Loucy (cell line): ENCODE results near the gene CTIF.

ENCODE experiments used
- H2AFZ ChIP-seq: fragments of 200-600 bp; sonication (generic); 2 replicates; pipeline ENCODE4 v1.6.0; 2016; ENCODE audit warnings: antibody characterized with exemption, mild to moderate bottlenecking, low read length, moderate library complexity
- H3F3A ChIP-seq: fragments of 200-600 bp; 2 replicates; pipeline ENCODE4 v1.6.0; 2016; ENCODE audit warnings: antibody characterized with exemption, low read depth, mild to moderate bottlenecking
- H3K27me3 ChIP-seq: fragments of 200-600 bp; sonication (generic); 2 replicates; pipeline ENCODE4 v1.6.1; 2014; ENCODE audit warnings: low read length, mild to moderate bottlenecking; ENCODE audit not compliant: insufficient read depth, poor library complexity, severe bottlenecking
- H3K36me3 ChIP-seq: fragments of 200-600 bp; sonication (generic); 2 replicates; pipeline ENCODE4 v1.6.1; 2016; ENCODE audit warnings: low read length; ENCODE audit not compliant: insufficient read depth
- H3K4me1 ChIP-seq: fragments of 200-600 bp; sonication (generic); 2 replicates; pipeline ENCODE4 v1.5.1; 2014; ENCODE audit warnings: low read length, mild to moderate bottlenecking; ENCODE audit not compliant: insufficient read depth, poor library complexity, severe bottlenecking
- H3K4me2 ChIP-seq: fragments of 200-600 bp; sonication (generic); 2 replicates; pipeline ENCODE4 v1.6.0; 2014; ENCODE audit warnings: antibody characterized with exemption, low read length, low read depth, mild to moderate bottlenecking; ENCODE audit not compliant: poor library complexity, severe bottlenecking
- H3K4me3 ChIP-seq: fragments of 200-600 bp; sonication (generic); 2 replicates; pipeline ENCODE4 v1.5.1; 2014; ENCODE audit warnings: low read length, mild to moderate bottlenecking, mixed read lengths; ENCODE audit not compliant: poor library complexity, severe bottlenecking
- H3K79me2 ChIP-seq: fragments of 200-600 bp; sonication (generic); 2 replicates; pipeline ENCODE4 v1.6.1; 2014; ENCODE audit warnings: low read length; ENCODE audit not compliant: insufficient read depth
- H3K9ac ChIP-seq: fragments of 200-600 bp; sonication (generic); 2 replicates; pipeline ENCODE4 v1.6.0; 2014; ENCODE audit warnings: mild to moderate bottlenecking, low read depth, low read length, moderate library complexity; ENCODE audit not compliant: poor library complexity, severe bottlenecking
- H3K9me2 ChIP-seq: fragments of 200-600 bp; sonication (generic); replicated peaks from 2 replicates; pipeline ENCODE4 v1.6.1; 2016; ENCODE audit warnings: low read depth, low read length, mixed read lengths
- H3K9me3 ChIP-seq: fragments of 200-600 bp; sonication (generic); 2 replicates; pipeline ENCODE4 v1.6.1; 2014; ENCODE audit warnings: mild to moderate bottlenecking, antibody characterized with exemption, low read length, low read depth; ENCODE audit not compliant: insufficient read depth
- H4K20me1 ChIP-seq: fragments of 200-600 bp; sonication (generic); 2 replicates; pipeline ENCODE4 v1.6.0; 2014; ENCODE audit warnings: antibody characterized with exemption, low read length, mild to moderate bottlenecking; ENCODE audit not compliant: insufficient read depth, poor library complexity, severe bottlenecking
- EZH2phosphoT487 ChIP-seq: fragments of 200-600 bp; IDR thresholded peaks from 2 replicates; pipeline ENCODE4 v1.6.1; 2018; ENCODE audit warnings: antibody characterized with exemption, mild to moderate bottlenecking, moderate library complexity, borderline replicate concordance
- TF ChIP-seq, protein P1 (sequence below): fragments of 200-600 bp; sonication (generic); conservative IDR thresholded peaks from 2 replicates; pipeline ENCODE4 v1.5.1; 2014; ENCODE audit warnings: mild to moderate bottlenecking, antibody characterized with exemption, low read length

The CTIF gene

DNA sequence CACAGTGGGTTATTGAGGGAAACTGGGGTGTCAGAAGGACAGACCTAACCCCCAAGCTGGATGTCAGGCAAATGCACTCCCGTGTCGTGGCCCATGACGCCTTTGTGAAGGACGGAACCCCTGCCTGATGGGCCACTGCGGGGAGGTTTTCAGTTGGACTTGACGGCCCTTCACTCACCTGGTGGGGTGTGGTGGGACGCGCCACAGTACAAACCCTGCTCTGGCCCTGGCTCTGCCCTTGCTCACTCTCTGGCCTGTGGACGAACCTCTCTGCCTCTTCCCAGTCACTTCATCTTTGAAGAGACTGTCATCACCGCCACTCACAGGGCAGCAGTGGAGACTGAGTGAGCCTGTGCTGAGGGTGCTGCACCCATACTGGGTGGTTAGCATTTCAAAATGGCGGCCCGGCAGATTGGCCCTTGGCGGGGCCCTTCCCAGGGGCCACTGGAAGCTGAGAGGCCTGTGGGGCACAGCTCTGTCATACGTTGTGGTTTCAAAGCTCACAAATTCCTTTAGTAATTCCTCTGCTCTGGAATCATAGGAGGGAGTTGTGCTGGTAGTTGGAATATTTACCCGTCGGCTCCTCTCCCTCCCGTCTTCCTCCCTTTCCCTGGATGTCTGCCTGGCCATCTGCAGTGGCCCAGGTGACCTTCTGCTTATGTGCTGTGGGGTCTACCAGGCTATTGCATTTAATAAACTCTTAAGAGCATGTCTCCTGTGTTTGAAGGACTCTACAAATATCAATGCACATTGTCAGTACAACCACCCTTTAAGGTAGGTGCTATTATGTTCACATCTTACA lies 200.6 kb downstream of the CTIF start:
- no peaks in the 10 kb centered on the region for H3K36me3 ChIP-seq
- H3K4me1 ChIP-seq, result no peaks in the 10 kb centered on the region
- no peak overlapping the region for H3K4me3 ChIP-seq
- H3K9me2 ChIP-seq, result no peaks in the 10 kb centered on the region
- no peak overlapping the region for H3K4me2 ChIP-seq
- H3K79me2 ChIP-seq, result no peaks in the 10 kb centered on the region
- H3K9ac ChIP-seq, result no peak overlapping the region
- no peak overlapping the region for H2AFZ ChIP-seq
- H3K9me3 ChIP-seq, result no peaks in the 10 kb centered on the region
- H3K27me3 ChIP-seq, result no peaks in the 10 kb centered on the region
- H3F3A ChIP-seq, result no peaks in the 10 kb centered on the region
- H4K20me1 ChIP-seq, result no peaks in the 10 kb centered on the region
- no peak for TF ChIP-seq EZH2phosphoT487
- TF ChIP-seq, protein P1, sequence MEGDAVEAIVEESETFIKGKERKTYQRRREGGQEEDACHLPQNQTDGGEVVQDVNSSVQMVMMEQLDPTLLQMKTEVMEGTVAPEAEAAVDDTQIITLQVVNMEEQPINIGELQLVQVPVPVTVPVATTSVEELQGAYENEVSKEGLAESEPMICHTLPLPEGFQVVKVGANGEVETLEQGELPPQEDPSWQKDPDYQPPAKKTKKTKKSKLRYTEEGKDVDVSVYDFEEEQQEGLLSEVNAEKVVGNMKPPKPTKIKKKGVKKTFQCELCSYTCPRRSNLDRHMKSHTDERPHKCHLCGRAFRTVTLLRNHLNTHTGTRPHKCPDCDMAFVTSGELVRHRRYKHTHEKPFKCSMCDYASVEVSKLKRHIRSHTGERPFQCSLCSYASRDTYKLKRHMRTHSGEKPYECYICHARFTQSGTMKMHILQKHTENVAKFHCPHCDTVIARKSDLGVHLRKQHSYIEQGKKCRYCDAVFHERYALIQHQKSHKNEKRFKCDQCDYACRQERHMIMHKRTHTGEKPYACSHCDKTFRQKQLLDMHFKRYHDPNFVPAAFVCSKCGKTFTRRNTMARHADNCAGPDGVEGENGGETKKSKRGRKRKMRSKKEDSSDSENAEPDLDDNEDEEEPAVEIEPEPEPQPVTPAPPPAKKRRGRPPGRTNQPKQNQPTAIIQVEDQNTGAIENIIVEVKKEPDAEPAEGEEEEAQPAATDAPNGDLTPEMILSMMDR, result no peak

DNA sequence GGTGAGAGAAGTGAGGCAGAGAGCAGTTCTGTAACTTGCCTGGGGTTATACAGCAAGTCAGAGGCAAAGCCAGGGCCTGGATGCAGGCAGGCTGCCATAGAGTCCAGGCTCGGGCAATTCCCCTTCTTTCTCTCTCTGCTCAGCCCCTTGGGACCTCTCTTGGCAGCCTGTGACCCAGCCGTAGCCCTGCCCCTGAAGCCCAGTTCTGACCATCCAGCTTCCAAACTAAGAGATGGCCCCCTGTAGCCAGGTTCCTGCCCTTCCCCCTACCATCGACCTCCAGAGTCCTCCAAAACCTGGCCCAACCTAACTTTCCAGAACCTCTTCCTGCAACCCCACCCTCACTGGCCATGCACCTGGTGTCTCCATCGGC lies 201.2 kb downstream of the CTIF start:
- TF ChIP-seq EZH2phosphoT487, result no peak
- TF ChIP-seq, protein P1, result no peak
- H3K9me2 ChIP-seq, result no peaks in the 10 kb centered on the region
- no peaks in the 10 kb centered on the region for H3F3A ChIP-seq
- no peaks in the 10 kb centered on the region for H4K20me1 ChIP-seq
- H2AFZ ChIP-seq, result no peak overlapping the region
- no peaks in the 10 kb centered on the region for H3K27me3 ChIP-seq
- no peak overlapping the region for H3K9ac ChIP-seq
- no peaks in the 10 kb centered on the region for H3K9me3 ChIP-seq
- H3K79me2 ChIP-seq, result no peaks in the 10 kb centered on the region
- no peaks in the 10 kb centered on the region for H3K36me3 ChIP-seq
- H3K4me2 ChIP-seq, result no peak overlapping the region
- H3K4me1 ChIP-seq, result no peaks in the 10 kb centered on the region
- H3K4me3 ChIP-seq, result no peak overlapping the region

DNA sequence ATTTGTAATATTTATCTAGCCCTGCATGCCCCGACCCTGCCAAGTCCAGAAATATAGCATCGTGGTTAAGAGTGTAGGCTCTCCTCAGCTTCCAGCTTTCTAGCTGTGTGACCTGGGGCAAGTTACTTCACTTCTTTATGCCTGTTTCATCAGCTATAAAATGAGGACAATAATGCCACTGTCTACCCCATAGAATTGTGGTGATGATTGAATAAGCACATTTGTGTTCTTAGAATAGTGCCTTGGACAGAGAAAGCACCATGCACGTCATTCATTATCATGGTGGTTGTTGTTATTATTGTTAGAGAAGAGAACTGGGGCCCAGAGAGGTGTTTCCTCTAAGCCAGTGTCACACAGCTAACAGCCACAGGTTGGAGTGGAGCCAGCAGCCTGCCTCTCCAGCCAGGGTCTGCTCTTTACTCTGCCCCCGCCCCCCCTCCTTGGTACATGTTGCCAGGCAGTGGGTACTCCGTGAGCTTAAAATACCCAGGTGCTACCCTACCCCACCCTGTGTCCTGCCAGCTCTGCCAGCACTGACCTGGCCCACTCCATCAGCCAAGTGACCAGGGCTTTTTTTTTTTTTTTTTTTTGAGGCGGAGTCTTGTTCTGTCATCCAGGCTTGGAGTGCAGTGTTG lies 202.1 kb downstream of the CTIF start:
- no peaks in the 10 kb centered on the region for H3F3A ChIP-seq
- H3K9ac ChIP-seq, result no peak overlapping the region
- H3K4me1 ChIP-seq, result no peaks in the 10 kb centered on the region
- no peak overlapping the region for H3K4me3 ChIP-seq
- no peaks in the 10 kb centered on the region for H4K20me1 ChIP-seq
- no peak overlapping the region for H3K4me2 ChIP-seq
- TF ChIP-seq EZH2phosphoT487, result no peak
- TF ChIP-seq, protein P1, result no peak
- H3K79me2 ChIP-seq, result no peaks in the 10 kb centered on the region
- H3K9me2 ChIP-seq, result no peaks in the 10 kb centered on the region
- no peak overlapping the region for H2AFZ ChIP-seq
- H3K36me3 ChIP-seq, result no peaks in the 10 kb centered on the region
- H3K27me3 ChIP-seq, result no peaks in the 10 kb centered on the region
- H3K9me3 ChIP-seq, result no peaks in the 10 kb centered on the region
